Stimulated activated CD4-positive, alpha-beta T cell treated with anti-CD3 and anti-CD28 coated beads, Interleukin-1b, Interleukin-23, amount 100 ng/mL, for 24 hours (primary cell): ENCODE data around the gene HOXA7.

Experiments
- DNase-seq, 4 experiments: peaks; one replicate each; pipeline ENCODE4 v3.0.0-alpha.2; 2020; ENCODE audit warnings: low read depth in 4 of 4, low spot score in 1 of 4

HOXA7 gene

DNA sequence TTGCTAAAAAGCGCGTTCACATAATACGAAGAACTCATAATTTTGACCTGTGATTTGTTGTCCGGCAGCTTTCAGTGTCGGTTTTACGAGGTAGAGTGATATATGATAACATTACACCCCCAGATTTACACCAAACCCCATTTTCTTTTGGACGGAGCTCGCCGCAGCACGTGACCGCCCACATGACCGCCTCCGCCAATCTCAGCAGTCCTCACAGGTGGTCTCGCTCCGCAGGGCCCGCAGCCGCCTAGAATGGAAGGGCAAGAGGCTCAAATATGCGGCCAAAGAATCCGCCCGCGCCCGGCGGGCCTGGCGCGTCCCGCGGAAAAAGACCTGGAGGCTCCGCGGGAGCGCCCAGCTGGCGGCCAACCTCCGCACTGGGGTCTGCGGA lies at the start of gene HOXA7:
HOXA7 (minus strand) TSS at position 168 of the 391 bp plus-strand sequence; CDS start at position 38, 130 bp downstream.
- DNase-seq, result no peak

DNA sequence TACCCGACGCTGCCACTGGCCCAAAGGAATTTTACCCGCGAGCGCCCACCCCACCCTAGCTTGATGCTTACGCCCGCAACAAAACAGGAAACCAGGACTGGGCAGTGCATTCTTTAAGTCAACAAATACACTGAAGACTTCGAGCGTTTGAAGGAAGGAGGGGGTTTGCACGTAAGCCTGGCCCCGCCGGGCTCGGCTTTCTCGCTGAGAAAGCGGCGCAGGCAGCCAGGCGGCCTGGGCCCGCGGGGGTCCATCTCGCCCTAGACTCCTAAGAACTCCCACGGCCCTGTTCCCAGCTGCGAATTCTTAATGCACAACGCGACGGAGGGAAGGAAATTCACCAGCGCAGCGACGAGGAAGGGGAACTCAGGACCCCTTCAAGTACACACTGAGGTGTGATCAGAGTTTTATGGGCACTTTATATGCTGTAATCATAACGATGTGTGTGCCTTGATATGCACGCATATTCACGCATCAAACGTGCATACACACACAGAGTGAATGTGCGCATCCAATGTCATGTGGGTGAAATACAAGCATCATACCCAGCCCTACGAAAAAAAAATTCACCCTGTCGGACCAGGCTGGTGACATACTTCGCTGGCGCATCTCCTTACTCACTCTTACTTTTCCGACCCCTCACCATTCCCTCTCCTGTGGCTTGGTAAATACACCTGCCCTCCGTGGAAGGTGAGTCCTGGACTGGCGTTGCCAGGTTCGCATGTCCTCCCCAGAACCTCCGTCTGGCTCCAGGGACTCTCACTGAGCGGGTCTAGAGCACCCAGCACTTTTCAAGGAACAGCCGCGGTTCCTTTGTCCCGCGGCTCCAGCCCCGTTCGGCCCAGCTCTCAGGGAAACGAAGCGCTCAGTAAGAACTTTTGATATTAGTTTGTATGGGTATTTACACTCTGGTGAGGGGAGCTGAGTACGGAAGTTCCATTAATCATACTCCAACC lies 49.1 kb upstream of the HOXA7 start:
- DNase-seq, result no peak

DNA sequence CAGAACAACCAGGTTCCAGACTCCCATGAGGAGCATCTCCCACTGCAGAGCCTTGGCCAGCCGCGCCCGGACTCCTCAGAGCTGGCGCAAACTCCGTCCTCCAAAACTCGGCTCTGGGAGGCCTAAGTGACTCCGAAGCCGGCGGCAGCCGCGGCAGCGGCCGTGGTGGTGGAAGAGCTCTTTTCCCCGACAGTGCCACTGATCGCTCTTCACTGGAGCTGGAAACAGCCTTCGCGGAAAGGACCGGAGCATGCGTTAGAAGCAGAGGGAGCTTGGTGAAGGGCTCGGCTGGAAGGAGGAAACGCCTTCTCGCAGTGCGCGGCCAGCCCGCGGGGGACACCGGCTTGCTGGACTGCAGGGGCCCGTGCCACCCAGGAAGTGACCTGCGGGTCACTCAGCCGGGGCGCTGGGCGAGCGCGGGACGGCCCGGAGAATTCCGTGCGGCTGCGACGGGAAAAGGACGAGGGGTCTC lies 48.4 kb upstream of the HOXA7 start:
- no peak for DNase-seq

DNA sequence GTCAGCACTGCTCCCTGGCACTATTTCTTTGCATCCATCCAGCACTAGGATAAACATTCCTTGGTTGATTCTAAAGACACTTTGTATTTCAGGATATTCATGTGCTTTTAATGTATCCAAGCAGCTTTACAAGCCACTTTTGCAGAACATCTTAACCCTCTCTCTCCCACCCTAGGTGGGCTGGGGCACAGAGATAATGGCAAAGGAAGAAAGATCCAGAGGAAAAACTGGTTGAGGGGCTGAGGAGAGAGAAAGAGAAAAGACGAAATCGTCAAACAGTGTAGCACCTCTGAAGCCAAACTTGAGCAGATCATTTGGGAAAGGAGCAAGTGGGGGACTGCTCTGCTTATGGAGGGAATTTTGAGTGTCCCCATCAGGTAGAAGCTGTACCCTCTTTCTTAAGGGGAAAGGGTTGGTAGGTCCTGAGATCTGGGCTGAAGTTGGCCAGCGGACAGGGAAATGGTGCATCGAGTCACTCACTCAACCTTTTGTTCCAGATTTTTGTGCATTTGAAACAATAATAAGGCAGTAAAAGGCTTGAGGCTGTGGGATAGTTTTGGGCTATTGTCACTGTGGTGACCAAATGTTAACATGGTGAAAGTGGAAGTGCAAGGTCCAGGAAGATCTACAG lies 47.6 kb upstream of the HOXA7 start:
- DNase-seq, result no peak

DNA sequence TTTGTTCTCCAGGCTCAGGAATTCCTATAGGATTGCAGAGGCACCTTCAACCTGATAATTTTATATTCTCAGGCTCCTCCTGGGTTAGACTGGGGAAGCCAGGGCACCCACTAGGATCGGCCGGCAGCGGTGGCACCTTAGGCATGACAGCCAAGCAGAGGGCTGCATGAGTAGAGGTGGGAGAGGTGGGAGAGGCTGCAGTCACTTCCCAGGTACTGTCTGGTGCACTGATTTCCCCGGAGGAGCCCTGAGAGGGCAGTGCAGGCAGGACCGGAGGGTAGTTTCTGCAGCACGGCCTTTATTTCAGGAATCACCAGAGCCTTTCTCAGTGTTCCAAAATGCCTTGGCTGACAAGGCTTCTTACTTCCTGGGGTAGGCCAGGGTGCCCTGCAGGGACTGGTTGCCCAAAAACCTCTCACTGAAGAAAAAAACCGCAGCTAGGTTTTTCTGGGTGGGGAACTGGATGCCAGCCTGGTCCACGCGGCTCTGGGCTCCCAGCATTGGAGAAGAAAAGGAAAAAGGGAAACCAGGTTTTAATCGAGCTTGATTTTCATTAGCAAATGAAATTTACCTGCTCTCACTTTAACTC lies 47.0 kb upstream of the HOXA7 start:
- DNase-seq, result no peak

DNA sequence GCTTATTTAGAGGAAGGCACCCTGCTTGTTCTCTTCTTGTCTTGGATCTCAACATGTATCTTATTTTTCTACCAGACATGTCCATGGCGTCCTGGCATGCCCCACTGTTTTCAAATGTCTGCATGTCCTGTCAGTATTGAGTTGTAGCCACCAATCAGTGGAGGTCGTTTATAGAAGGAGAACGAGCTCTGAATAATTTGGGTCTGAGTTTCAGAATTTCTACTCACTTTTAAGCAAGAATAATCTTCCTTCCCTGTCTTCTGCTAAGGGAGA lies 46.3 kb upstream of the HOXA7 start:
- DNase-seq, result no peak

DNA sequence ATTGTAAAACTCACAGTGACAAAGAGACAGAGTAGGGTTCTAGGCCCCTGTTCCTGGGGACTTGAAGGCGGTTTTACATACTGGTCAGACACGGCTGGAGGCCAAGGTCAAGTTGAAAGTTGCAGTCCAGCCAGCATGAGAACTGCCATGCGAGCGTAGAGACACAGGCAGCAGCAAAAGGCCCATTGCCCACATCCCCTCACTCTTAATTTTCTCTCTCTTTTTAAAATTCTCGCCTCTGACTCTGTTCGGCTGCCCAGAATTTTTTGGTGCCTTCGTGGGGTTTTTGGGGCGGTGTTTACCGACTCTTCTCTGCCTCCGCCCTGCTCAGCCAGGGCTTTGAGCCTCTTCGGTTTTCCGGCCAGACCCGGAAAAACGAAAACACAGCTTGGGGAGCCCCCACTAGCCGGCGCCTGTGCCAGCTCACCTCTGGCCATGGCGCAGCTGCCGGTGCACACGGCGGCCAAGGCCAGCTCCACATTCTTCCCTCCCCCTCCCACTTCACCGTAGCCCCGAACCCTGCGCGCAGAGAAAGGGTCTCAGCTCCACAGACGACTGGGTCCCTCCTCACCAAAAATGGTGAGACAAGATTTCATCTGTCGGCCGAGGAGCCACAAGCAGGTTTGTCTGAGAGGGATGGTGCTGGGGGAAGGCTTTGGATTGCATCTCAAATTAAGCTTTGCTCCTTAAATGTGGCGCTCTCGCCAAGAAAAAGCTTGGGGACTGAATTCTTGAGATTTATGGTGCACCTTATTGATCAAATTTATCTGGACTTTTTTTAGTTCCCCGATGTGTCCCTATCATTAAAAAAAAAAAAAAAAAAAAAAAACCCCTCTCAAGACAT lies 45.8 kb upstream of the HOXA7 start:
- DNase-seq, result no peak

DNA sequence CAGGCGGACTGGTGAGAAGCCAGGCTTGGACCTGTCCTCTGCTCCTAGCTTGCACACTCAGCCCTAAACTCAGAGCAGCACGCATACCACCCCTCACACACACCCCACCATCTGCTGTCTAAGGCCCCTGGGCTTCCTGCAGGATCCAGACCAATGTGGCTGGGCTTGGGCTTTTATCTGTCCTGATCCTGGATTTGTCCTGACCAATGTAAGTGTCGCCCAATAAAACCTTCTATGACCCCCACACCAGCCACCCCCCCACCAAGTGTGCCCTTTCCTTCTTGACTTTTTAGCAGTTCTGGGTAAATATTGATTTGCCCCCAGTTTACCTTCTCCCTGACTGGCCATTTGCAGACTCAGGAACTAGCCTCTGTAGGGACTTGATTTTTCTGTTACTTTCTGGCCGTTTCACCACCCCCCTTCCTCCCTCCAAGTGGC lies 45.1 kb upstream of the HOXA7 start:
- DNase-seq, result no peak

DNA sequence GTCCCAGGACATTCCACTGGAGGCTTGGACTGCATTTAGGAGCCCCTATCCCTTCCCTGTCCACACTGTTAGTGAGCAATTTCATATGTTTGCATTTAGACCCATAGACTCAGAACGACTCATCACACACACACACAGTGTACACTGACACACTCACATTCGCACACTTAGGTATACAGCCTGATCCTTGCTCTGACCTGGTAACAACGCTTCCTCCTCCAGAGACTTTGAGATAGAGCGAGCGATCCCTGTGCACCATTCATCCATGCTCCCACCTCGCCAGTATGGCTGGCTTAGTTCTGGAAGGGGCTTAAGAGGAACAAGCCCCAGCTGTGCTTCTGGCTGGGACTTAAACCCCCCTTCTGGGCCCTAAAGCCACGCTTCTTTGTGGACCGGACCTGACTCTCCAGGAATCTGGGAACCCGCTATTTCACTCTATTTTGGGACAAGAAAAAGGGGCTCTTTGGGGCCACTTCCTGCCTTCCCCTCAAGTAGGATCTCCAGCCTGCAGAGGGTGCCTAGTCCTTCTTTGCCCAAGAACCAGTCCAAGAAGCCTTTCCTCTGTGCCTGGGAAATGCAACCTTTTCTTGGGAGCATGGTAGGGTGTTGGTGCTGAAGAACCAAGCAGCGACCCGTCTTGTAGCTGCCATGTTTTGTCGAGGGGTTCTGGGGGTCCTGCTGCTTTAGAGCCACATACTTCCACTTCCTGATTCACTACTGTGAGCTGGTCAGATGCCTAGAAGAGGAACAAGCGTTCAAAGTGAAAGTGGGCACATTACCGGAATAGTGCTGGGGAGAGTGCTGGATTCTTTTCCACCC lies 44.5 kb upstream of the HOXA7 start:
- no peak for DNase-seq

DNA sequence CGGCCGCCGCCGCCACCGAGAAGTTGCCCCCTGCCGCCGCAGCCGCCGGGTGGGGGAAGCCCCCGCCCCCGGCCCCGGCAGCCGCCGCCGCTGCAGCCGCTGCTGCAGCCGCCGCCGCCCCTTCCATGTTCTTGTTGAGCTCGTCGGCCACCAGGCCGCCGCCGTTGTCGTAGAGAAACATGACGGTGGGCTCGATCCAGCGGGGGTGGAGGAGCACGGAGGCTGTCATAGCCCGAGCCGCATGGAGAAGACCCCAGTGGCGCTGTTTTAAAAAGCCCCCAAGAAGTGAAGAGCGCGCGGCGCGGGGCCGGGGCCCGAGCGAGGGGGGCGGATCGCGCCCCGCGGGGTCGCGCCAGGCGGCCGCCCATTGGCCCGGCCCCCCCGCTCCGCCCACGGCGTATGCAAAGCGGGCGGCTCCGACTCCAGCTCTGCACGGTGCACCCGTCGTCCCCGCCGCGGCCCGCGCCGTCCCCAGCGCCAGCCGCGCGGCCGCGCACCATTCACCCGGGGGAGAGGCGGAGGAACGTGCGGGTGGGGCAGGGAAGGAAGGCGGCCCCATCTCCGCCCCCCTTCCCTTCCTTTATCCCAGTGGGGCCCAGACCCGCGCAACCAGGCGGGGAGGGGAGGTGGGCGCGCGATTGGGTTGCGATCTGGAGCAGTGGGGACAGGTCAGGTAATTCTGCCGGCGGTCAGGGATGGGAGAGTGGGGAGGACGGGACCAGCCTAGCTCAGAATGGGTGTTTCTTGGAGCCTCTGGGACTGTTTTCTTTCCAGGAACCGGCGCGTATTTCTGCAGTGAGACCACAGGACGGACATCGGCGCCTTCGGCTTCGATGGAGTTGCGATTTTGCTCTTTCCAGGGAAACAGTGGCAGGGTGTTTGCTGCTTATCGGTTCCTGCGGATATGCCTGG lies 43.6 kb upstream of the HOXA7 start, which contains the start of gene HOXA13:
HOXA13 (minus strand) TSS at position 243 of the 912 bp plus-strand sequence; CDS start at position 229, 14 bp downstream.
- no peak for DNase-seq

DNA sequence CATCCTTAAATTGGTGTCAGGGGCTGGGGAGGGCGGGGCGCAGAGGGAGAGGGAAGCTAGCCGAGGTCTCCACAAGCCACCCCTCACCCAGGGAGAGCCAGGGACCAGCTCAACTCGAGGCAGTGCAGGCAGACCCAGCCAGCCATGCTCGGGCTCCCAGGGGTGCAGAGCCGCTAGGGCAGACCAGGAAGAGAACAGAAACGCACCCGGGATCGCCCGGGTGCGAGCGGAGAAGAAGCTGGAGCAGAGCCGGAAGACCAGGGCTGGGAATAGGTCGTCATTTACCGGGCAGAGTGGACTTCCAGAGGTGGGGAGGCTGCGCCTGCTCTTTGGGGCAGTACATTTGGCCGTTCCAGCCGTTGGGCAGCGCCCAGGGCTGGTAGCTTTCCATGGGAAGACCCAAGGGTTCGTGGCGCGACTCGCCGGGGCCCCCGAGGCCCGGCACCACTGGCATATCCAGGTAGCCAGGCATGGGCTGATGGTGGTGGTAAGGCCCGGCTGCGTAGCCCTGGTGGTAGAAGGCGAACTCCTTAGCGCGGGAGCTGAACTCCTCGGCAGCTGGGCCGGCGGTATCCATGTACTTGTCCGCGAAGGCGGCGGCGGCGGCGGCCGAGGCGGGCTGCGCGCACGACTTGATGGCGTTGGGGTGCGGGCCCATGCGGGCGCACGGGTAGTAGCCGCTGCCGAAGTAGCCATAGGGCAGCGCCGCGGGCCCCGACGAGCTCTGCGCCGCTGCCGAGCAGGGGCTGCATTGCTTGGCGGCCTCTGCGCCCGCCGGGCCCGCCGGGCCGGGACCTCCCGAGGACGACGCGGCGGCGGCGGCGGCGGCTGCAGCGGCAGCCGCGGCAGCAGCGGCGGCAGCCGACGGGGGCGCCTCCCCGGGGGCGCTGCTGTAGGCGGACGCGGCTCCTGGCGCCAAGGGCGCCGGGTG lies 42.7 kb upstream of the HOXA7 start:
- no peak for DNase-seq

DNA sequence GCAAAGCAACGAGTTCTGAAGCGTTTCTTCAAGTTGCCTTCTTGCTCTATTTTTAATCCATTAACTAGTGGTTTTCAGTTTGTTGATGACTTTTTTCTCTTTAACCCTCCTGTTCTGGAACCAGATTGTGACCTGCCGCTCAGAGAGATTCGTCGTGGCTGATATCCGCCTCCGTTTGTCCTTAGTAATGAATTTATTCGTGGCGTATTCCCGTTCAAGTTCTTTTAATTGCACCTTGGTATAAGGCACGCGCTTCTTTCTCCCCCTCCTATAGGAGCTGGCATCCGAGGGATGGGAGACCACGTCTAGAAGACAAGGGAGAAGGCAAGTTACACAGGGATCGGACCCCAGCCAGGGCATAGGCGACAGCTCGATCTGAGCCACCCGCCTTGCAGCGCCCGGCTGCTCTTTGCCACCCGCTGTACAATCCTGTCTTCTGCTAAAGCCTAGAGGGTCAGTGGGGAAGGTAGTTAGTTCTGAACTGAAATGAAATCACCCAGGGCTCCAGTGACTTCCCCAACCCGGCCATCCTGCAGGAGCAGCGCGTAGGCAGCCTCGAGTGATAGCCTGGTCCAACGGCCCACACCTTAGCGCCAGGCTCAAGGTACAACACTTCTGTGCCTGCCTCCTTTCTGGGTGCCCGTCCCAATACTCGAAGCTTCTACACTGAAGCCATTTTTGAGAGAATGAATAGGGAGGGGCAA lies 41.8 kb upstream of the HOXA7 start:
- DNase-seq, result no peak

DNA sequence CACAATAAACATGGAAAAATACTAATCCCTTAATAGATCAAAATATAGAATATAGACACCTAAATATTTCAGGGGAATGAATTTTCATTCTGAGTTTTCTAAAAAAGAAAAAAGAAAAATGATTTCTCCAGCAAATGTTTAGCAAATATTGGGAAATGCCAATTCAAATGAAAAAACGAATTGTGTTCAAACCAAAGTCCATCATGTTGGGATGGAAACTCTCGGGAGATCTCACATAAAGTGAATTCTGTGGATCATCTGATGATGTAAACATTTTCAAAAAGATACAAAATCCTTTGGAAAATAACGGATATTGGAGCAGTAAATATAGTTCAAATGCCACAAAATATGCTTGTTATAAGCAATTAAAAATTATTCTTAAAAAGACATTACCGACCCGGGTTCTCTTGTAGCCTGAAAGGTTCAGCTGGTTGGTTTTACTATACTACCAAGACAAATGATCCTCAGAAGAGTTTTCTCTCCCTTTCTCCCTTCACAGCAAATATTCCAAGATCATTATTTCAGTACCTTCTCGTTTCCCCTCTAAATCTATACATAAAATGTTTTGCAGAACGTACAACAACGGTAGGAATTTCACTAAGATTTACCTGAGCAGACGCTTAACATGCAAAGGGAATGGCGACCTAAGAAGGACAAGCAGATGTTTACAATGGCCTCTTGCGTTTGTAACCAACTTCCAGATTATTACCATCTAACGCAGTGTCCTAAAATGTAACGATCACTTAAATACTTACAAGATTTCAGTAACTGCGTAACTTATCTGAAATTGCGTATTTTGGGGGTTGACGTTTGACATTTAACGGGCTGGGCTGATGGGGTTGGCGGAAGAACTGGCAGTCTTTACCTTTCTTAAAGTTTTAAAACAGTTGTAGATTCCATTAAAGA lies 40.9 kb upstream of the HOXA7 start:
- DNase-seq, result no peak

DNA sequence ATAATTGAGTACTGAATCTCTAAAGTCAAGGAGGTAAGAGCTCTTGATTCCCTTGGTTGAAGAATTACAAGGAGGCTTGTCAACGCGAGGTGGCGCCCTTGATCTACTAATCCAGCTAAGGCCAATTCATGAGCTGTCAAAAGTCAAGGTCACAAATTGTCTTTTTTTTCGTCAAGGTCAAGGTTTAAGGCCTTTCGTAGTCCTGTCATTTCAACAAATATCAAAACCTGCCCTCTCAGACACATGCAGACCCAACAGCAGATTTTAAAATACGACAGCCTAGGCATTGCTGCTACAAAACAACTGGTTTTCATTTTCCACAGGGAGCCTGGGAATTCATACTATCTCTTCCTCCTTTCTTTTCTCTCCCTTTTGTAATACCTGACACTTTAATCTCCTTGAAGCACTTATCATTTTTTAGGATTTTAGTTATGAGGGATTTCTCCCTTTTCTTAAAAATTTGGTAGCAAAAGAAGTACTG lies 39.9 kb upstream of the HOXA7 start:
- DNase-seq, result peak; percentile 72 to 75 (median 74)

DNA sequence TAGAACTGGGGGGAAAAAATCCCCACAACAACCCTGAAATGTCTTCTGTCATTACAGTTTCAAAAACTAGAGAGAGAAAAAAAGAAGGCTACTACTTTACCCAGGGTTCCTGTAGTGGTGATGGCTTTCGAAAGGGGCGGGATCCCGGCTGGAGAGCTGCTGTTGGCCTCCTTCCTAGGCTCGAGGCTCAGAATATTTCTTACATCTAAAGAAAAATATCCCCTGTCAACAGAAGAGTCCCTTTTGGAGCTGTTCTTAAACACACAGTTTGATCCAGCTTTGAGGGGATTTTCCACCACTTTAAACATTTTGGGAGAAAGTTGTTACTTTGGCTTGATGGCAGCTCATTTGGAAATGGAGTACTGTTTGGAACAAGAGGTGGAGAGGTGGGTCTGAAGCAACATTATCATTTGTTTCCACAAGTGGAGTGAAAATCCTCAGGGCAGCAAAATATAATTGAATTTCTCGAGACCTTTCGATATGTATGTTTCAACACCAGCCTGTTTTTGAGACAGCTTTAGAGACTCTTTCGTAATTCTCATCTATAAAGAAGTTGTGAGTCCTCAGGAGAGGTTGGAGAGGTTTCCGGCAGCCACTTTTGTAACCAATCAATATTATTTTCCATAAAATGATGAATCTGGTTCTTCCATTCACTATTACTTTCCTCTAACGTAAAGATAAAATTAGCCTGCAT lies 38.4 kb upstream of the HOXA7 start:
- no peak for DNase-seq

DNA sequence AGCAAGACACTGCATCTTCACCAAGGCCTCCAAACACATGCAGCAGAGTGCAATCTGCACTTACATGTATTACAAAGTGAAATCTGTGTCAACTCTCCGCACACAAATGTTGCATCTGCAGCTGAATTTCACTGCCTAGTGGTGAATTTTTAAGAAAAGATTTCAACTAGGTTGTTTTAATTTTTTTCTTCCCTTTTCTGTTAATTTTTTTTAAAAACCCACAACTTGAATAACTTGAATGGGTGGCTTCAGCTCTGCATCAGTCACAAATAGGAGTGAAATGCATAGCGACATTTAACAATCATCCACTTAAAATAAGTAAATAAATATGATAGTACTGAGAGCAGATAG lies 37.5 kb upstream of the HOXA7 start:
- no peak for DNase-seq
